HTERT RPE-1 (cell line): Measurements from ENCODE around the gene MSI2.

Experiments
- in situ Hi-C: fragments of 300-500 bp; cut with MboI; formaldehyde crosslinking; loops from 4 replicates; pipeline ENCODE4 v1.14.3; 2020; ENCODE audit warnings: low sequenced_read_pairs

The MSI2 gene

GRCh38 chr17:57406981-57407286, 150.6 kb downstream of the MSI2 start:
- in situ Hi-C loops: no loop called here

- in situ Hi-C loops: no loop called here
These were observed 151.2 kb downstream of the MSI2 start for GRCh38 chr17:57407287-57408070.

GRCh38 chr17:57408071-57408811, 151.9 kb downstream of the MSI2 start:
- in situ Hi-C loops: no loop called here

- in situ Hi-C loops: no loop called here
These were observed 153.8 kb downstream of the MSI2 start for GRCh38 chr17:57410169-57410568.

- in situ Hi-C loops: no loop called here
These were observed 156.3 kb downstream of the MSI2 start for GRCh38 chr17:57412520-57413096.

GRCh38 chr17:57413848-57414651, 157.7 kb downstream of the MSI2 start:
- in situ Hi-C loops: no loop called here

- in situ Hi-C loops: no loop called here
These were observed 159.5 kb downstream of the MSI2 start for GRCh38 chr17:57415751-57416207.

- in situ Hi-C loops: no loop called here
These were observed 160.0 kb downstream of the MSI2 start for GRCh38 chr17:57416369-57416768.

- in situ Hi-C loops: no loop called here
These were observed 161.6 kb downstream of the MSI2 start for GRCh38 chr17:57417956-57418355.

- in situ Hi-C loops: no loop called here
These were observed 162.3 kb downstream of the MSI2 start for GRCh38 chr17:57418463-57419246.

- in situ Hi-C loops: no loop called here
These were observed 163.7 kb downstream of the MSI2 start for GRCh38 chr17:57419940-57420550.

GRCh38 chr17:57420734-57421717, 164.7 kb downstream of the MSI2 start:
- in situ Hi-C loops: no loop called here

- in situ Hi-C loops: no loop called here
These were observed 166.3 kb downstream of the MSI2 start for GRCh38 chr17:57422574-57423164.

GRCh38 chr17:57423541-57423940, 167.2 kb downstream of the MSI2 start:
- in situ Hi-C loops: no loop called here

- in situ Hi-C loops: no loop called here
These were observed 167.9 kb downstream of the MSI2 start for GRCh38 chr17:57424273-57424672.

GRCh38 chr17:57424777-57425188, 168.5 kb downstream of the MSI2 start:
- in situ Hi-C loops: no loop called here

- in situ Hi-C loops: no loop called here
These were observed 169.1 kb downstream of the MSI2 start for GRCh38 chr17:57425431-57425830.
